ENCODE data around the gene TOP3A.

DNA sequence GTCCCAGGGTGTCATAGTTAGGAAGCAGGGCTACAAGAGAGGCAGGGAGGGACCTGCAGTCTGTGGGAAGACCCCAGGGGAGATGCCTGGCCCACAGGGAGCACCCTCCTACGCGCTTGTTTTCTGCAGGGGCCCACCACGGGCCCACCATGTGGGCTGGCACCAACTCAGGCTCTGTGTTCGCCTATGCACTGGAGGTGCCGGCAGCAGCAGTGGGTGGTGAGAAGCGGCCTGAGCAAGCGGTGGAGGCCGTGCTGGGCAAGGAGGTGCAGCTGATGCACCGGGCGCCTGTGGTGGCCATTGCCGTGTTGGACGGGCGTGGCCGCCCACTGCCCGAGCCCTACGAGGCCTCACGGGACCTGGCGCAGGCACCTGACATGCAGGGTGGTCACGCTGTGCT lies 74.3 kb downstream of the TOP3A start:
- TF ChIP-seq, protein P1, sequence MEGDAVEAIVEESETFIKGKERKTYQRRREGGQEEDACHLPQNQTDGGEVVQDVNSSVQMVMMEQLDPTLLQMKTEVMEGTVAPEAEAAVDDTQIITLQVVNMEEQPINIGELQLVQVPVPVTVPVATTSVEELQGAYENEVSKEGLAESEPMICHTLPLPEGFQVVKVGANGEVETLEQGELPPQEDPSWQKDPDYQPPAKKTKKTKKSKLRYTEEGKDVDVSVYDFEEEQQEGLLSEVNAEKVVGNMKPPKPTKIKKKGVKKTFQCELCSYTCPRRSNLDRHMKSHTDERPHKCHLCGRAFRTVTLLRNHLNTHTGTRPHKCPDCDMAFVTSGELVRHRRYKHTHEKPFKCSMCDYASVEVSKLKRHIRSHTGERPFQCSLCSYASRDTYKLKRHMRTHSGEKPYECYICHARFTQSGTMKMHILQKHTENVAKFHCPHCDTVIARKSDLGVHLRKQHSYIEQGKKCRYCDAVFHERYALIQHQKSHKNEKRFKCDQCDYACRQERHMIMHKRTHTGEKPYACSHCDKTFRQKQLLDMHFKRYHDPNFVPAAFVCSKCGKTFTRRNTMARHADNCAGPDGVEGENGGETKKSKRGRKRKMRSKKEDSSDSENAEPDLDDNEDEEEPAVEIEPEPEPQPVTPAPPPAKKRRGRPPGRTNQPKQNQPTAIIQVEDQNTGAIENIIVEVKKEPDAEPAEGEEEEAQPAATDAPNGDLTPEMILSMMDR (IDR thresholded peaks at IDR 0.05), result no peak
- TF ChIP-seq POLR2A (IDR thresholded peaks at IDR 0.05), result no peak
